H9 (cell line): ENCODE results near the gene AMT. TPM values are rescaled to one million over a fixed set of nuclear protein-coding genes. Genes with fewer than 3 reads are reported as not detected.

Experiments
- DNase-seq: peaks from one replicate; pipeline ENCODE4 v3.0.0-alpha.2; 2017
- H2AFZ ChIP-seq: one replicate; pipeline ENCODE4 v1.6.1; 2013; ENCODE audit warnings: mild to moderate bottlenecking, low read length, control low read depth, moderate library complexity
- H2AK5ac ChIP-seq: 2 replicates; pipeline ENCODE4 v1.6.1; 2013; ENCODE audit warnings: low read length, control low read depth, mixed read lengths; ENCODE audit not compliant: insufficient read length
- H2BK120ac ChIP-seq: one replicate; pipeline ENCODE4 v1.6.1; 2013; ENCODE audit warnings: low read depth, mild to moderate bottlenecking, low read length, control low read depth, inconsistent platforms; ENCODE audit not compliant: poor library complexity, severe bottlenecking
- H2BK12ac ChIP-seq: 2 replicates; pipeline ENCODE4 v1.6.1; 2013; ENCODE audit warnings: low read length, control low read depth, mixed read lengths, low read depth; ENCODE audit not compliant: insufficient read length
- H2BK15ac ChIP-seq: 2 replicates; pipeline ENCODE4 v1.6.1; 2013; ENCODE audit warnings: low read depth, low read length, control low read depth
- H2BK20ac ChIP-seq: one replicate; pipeline ENCODE4 v1.6.1; 2013; ENCODE audit warnings: low read depth, mild to moderate bottlenecking, low read length, control low read depth, inconsistent platforms; ENCODE audit not compliant: poor library complexity, severe bottlenecking
- H2BK5ac ChIP-seq: 2 replicates; pipeline ENCODE4 v1.6.1; 2013; ENCODE audit warnings: low read length, control low read depth, mixed read lengths; ENCODE audit not compliant: insufficient read length
- H3K14ac ChIP-seq: 2 replicates; pipeline ENCODE4 v1.6.1; 2013; ENCODE audit warnings: low read length, control low read depth; ENCODE audit not compliant: insufficient read depth
- H3K18ac ChIP-seq: 2 replicates; pipeline ENCODE4 v1.6.1; 2013; ENCODE audit warnings: low read depth, mild to moderate bottlenecking, mixed read lengths, low read length, control low read depth; ENCODE audit not compliant: insufficient read length
- H3K23ac ChIP-seq: 2 replicates; pipeline ENCODE4 v1.6.1; 2013; ENCODE audit warnings: low read length, control low read depth, mixed read lengths, low read depth; ENCODE audit not compliant: insufficient read length
- H3K23me2 ChIP-seq: 2 replicates; pipeline ENCODE4 v1.6.1; 2013; ENCODE audit warnings: low read depth, mild to moderate bottlenecking, mixed read lengths, low read length, control low read depth; ENCODE audit not compliant: insufficient read length, poor library complexity, severe bottlenecking
- H3K27ac ChIP-seq: 2 replicates; pipeline ENCODE4 v1.5.1; 2013; ENCODE audit warnings: low read length, control low read depth, mixed read lengths, low read depth; ENCODE audit not compliant: insufficient read length
- H3K27me3 ChIP-seq: 2 replicates; pipeline ENCODE4 v1.6.1; 2013; ENCODE audit warnings: low read length, control low read depth, inconsistent platforms; ENCODE audit not compliant: insufficient read depth
- H3K4ac ChIP-seq: 2 replicates; pipeline ENCODE4 v1.6.1; 2013; ENCODE audit warnings: low read depth, mild to moderate bottlenecking, control low read depth, inconsistent platforms, low read length, moderate library complexity
- H3K4me1 ChIP-seq: 2 replicates; pipeline ENCODE4 v1.6.1; 2013; ENCODE audit warnings: low read length, control low read depth, inconsistent platforms; ENCODE audit not compliant: insufficient read depth
- H3K4me2 ChIP-seq: 2 replicates; pipeline ENCODE4 v1.6.1; 2013; ENCODE audit warnings: low read length, control low read depth, mixed read lengths; ENCODE audit not compliant: insufficient read length, insufficient read depth
- H3K56ac ChIP-seq: 2 replicates; pipeline ENCODE4 v1.6.1; 2013; ENCODE audit warnings: low read depth, mild to moderate bottlenecking, mixed read lengths, low read length, control low read depth; ENCODE audit not compliant: insufficient read length
- H3K79me1 ChIP-seq: 2 replicates; pipeline ENCODE4 v1.6.1; 2013; ENCODE audit warnings: low read depth, mild to moderate bottlenecking, moderate library complexity, low read length, control low read depth, inconsistent platforms; ENCODE audit not compliant: insufficient read depth, poor library complexity, severe bottlenecking
- H3K79me2 ChIP-seq: 2 replicates; pipeline ENCODE4 v1.6.1; 2013; ENCODE audit warnings: low read length, control low read depth, inconsistent platforms; ENCODE audit not compliant: insufficient read depth
- H3K9ac ChIP-seq: 2 replicates; pipeline ENCODE4 v1.6.1; 2013; ENCODE audit warnings: low read length, control low read depth, mixed read lengths; ENCODE audit not compliant: insufficient read length; ENCODE audit errors: extremely low read depth
- H3K9me3 ChIP-seq: one replicate; pipeline ENCODE4 v1.6.1; 2013; ENCODE audit warnings: low read depth, low read length, inconsistent platforms; ENCODE audit not compliant: control insufficient read depth
- H3T11ph ChIP-seq: one replicate; pipeline ENCODE4 v1.6.1; 2013; ENCODE audit warnings: mild to moderate bottlenecking, low read length, control low read depth, inconsistent platforms
- H4K20me1 ChIP-seq: one replicate; pipeline ENCODE4 v1.6.1; 2013; ENCODE audit not compliant: control insufficient read depth, insufficient read length, insufficient read depth
- H4K5ac ChIP-seq: 2 replicates; pipeline ENCODE4 v1.6.1; 2013; ENCODE audit warnings: low read depth, mild to moderate bottlenecking, mixed read lengths, low read length, control low read depth; ENCODE audit not compliant: insufficient read length
- H4K8ac ChIP-seq: replicated peaks from 2 replicates; pipeline ENCODE4 v1.6.1; 2013; ENCODE audit warnings: low read length, control low read depth, mixed read lengths, low read depth; ENCODE audit not compliant: insufficient read length
- H4K91ac ChIP-seq: 2 replicates; pipeline ENCODE4 v1.6.1; 2013; ENCODE audit warnings: low read depth, mild to moderate bottlenecking, moderate library complexity, mixed read lengths, low read length, control low read depth; ENCODE audit not compliant: insufficient read length
- H3K27ac Mint-ChIP-seq, 3 experiments: 2 replicates in 2 of 3; 3 replicates in 1 of 3; pipeline ENCODE4 v1.8.0; 2020 to 2021; ENCODE audit warnings: mixed read lengths in 3 of 3, mild to moderate bottlenecking in 1 of 3, moderate library complexity in 1 of 3
- H3K27me3 Mint-ChIP-seq: 2 replicates; pipeline ENCODE4 v1.8.0; 2021; ENCODE audit warnings: low read depth, mild to moderate bottlenecking, moderate library complexity, mixed read lengths
- H3K36me3 Mint-ChIP-seq, 3 experiments: 2 replicates in 2 of 3; 3 replicates in 1 of 3; pipeline ENCODE4 v1.8.0; 2020 to 2021; ENCODE audit warnings: low read depth in 3 of 3, mixed read lengths in 3 of 3; ENCODE audit not compliant: insufficient read depth in 1 of 3
- H3K4me1 Mint-ChIP-seq, 2 experiments: 2 replicates each; pipeline ENCODE4 v1.8.0; 2020; ENCODE audit warnings: mixed read lengths in 2 of 2
- H3K4me3 Mint-ChIP-seq, 2 experiments: 2 replicates in 1 of 2; 3 replicates in 1 of 2; pipeline ENCODE4 v1.8.0; 2020 to 2021; ENCODE audit warnings: mild to moderate bottlenecking in 2 of 2, mixed read lengths in 2 of 2, moderate library complexity in 1 of 2
- H3K9me3 Mint-ChIP-seq, 2 experiments: 2 replicates in 1 of 2; 3 replicates in 1 of 2; pipeline ENCODE4 v1.8.0; 2020; ENCODE audit warnings: mild to moderate bottlenecking in 2 of 2, mixed read lengths in 2 of 2, moderate library complexity in 1 of 2
- WGBS: extraction: QIAGEN DNeasy Blood & Tissue Kit; methylation state at CpG from one replicate; pipeline ENCODE4 v1.1.7; 2013; ENCODE audit warnings: missing lambda C conversion rate, low lambda C conversion rate, mixed read lengths; ENCODE audit not compliant: insufficient read length; ENCODE audit errors: extremely low coverage; 5-methylcytosine and 5-hydroxymethylcytosine counted together
- total RNA-seq: library from RNA; stranded (reverse); gene quantifications from 2 replicates; pipeline ENCODE4 v1.2.1, GENCODE V29; 2021
- TF ChIP-seq, protein P1 (sequence below): fragments of 200-600 bp; sonication (generic); conservative IDR thresholded peaks from 3 replicates; pipeline ENCODE4 v1.8.0; 2021; ENCODE audit warnings: antibody characterized with exemption, mild to moderate bottlenecking

The AMT gene
- total RNA-seq, 1 experiment from 2014 or later = 41.2 TPM

DNA sequence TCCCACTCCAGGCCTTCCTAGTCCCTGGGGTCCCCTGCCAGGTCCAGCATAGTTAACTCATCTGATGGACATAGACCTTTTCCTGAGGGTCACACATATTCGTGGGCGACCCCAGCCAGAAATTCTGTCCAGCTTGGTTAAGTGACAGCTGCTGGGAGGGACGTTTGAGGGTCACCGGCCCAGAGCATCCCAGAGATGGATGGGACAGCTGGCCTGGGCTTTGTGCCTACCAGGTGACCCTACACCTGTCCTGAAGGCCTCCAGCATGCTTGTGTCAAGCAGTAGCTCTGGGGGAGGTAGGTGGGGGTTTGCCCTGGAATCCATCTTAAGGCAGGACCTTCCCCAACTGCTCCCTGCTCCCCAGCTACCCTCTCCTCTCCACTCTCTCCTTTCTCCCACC, 38.7 kb upstream of the AMT start:
- H4K8ac ChIP-seq = no peak overlapping the region
- H3K9me3 ChIP-seq = no peaks in the 10 kb centered on the region
- H2BK120ac ChIP-seq = no peak overlapping the region
- H2BK5ac ChIP-seq = no peak overlapping the region
- no peak overlapping the region for H2AFZ ChIP-seq
- peak overlapping the region; percentile 97 to 98 (median 98) for H3K27ac Mint-ChIP-seq
- no peak for DNase-seq
- no peak overlapping the region for H2BK20ac ChIP-seq
- H2AK5ac ChIP-seq = no peak overlapping the region
- WGBS = no CpG with 5 or more reads among the region's 4 CpGs
- H2BK12ac ChIP-seq = no peak overlapping the region
- TF ChIP-seq, protein P1, sequence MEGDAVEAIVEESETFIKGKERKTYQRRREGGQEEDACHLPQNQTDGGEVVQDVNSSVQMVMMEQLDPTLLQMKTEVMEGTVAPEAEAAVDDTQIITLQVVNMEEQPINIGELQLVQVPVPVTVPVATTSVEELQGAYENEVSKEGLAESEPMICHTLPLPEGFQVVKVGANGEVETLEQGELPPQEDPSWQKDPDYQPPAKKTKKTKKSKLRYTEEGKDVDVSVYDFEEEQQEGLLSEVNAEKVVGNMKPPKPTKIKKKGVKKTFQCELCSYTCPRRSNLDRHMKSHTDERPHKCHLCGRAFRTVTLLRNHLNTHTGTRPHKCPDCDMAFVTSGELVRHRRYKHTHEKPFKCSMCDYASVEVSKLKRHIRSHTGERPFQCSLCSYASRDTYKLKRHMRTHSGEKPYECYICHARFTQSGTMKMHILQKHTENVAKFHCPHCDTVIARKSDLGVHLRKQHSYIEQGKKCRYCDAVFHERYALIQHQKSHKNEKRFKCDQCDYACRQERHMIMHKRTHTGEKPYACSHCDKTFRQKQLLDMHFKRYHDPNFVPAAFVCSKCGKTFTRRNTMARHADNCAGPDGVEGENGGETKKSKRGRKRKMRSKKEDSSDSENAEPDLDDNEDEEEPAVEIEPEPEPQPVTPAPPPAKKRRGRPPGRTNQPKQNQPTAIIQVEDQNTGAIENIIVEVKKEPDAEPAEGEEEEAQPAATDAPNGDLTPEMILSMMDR = no peak
- no peak overlapping the region for H3K56ac ChIP-seq
- H3T11ph ChIP-seq = no peak overlapping the region
- no peak overlapping the region for H3K4me2 ChIP-seq
- H3K9me3 Mint-ChIP-seq = no peaks in the 10 kb centered on the region
- peaks cover 16% of the 10 kb centered on the region for H3K4me1 ChIP-seq
- H3K27ac ChIP-seq = no peak overlapping the region
- no peak overlapping the region for H3K23ac ChIP-seq
- peaks cover 47 to 51% of the 10 kb centered on the region in 2 experiments for H3K4me1 Mint-ChIP-seq
- no peaks in the 10 kb centered on the region for H4K20me1 ChIP-seq
- peak overlapping the region; percentile 0 for H4K91ac ChIP-seq
- no peak overlapping the region for H3K9ac ChIP-seq
- no peaks in the 10 kb centered on the region for H3K79me2 ChIP-seq
- no peak overlapping the region for H4K5ac ChIP-seq
- H3K36me3 Mint-ChIP-seq = no peaks in the 10 kb centered on the region
- H3K23me2 ChIP-seq = no peaks in the 10 kb centered on the region
- H3K4ac ChIP-seq = no peak overlapping the region
- peak overlapping the region; percentile 41; the same call in 1 of the 2 replicates for H3K14ac ChIP-seq
- no peaks in the 10 kb centered on the region for H3K79me1 ChIP-seq
- H3K27me3 ChIP-seq = no peaks in the 10 kb centered on the region
- peak overlapping the region in 1 of 2 experiments; percentile 57; a peak in 2 of 5 replicates for H3K4me3 Mint-ChIP-seq
- H3K27me3 Mint-ChIP-seq = no peaks in the 10 kb centered on the region
- H3K18ac ChIP-seq = peak overlapping the region; percentile 65
- H2BK15ac ChIP-seq = no peak overlapping the region
